Measurements from ENCODE around the gene PCOLCE2.

DNA sequence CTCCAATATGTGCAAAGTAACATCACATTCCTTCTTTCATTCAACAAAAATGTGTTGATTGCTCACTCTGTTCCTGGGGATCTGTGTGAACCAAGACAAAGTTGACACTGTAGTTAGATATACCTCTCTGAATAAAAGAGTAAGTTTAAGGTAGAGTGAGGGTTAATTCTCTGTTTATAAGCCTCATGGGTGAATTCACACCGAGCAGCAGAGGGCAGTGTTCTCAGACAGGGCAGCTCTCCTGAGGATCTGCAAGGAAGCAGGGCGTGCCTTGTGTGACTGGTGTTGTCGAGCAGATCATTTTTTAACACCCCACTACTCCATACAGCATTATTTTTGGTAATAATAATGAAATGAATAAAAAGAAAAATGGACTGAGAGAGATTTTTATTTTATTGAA is 40.2 kb upstream of the PCOLCE2 start:
- no peak for TF ChIP-seq POLR2A (IDR thresholded peaks at IDR 0.05)
- TF ChIP-seq, protein P1, sequence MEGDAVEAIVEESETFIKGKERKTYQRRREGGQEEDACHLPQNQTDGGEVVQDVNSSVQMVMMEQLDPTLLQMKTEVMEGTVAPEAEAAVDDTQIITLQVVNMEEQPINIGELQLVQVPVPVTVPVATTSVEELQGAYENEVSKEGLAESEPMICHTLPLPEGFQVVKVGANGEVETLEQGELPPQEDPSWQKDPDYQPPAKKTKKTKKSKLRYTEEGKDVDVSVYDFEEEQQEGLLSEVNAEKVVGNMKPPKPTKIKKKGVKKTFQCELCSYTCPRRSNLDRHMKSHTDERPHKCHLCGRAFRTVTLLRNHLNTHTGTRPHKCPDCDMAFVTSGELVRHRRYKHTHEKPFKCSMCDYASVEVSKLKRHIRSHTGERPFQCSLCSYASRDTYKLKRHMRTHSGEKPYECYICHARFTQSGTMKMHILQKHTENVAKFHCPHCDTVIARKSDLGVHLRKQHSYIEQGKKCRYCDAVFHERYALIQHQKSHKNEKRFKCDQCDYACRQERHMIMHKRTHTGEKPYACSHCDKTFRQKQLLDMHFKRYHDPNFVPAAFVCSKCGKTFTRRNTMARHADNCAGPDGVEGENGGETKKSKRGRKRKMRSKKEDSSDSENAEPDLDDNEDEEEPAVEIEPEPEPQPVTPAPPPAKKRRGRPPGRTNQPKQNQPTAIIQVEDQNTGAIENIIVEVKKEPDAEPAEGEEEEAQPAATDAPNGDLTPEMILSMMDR (IDR thresholded peaks at IDR 0.05) = no peak
